Choroid plexus epithelial cell (primary cell): ENCODE data around the gene ABLIM2.

Source experiments
- DNase-seq: peaks from one replicate; pipeline ENCODE4 v3.0.0-alpha.2; 2010; ENCODE audit warnings: low read depth
- H3K4me3 ChIP-seq: 2 replicates; pipeline ENCODE4 v1.5.1; 2011; ENCODE audit warnings: low read depth, mild to moderate bottlenecking, control low read depth, low read length, moderate library complexity
- TF ChIP-seq, protein P1 (sequence below): conservative IDR thresholded peaks from 2 replicates; pipeline ENCODE4 v1.5.1; 2011; ENCODE audit warnings: low read depth, mild to moderate bottlenecking, control low read depth, inconsistent platforms, low read length, moderate library complexity

The ABLIM2 gene

DNA sequence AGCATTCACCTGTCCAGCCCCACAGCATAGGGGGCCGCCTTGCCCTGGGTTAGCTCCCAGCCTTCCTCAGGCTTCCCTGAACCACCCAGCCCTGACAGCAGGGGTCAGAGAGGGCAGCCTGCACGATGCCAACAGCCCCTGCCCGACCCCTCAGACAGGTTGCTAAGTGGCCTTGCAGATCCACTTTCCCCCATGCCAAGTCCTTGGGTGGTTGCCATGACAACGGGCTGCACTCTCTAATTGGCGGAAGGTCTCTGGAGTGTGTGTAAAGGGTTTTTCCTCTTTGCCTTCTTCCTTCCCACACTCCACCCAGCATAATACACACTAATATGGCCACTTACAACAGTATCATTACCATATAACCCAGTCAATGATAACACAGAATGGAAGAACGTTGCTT, 119.3 kb downstream of the ABLIM2 start:
- TF ChIP-seq, protein P1, sequence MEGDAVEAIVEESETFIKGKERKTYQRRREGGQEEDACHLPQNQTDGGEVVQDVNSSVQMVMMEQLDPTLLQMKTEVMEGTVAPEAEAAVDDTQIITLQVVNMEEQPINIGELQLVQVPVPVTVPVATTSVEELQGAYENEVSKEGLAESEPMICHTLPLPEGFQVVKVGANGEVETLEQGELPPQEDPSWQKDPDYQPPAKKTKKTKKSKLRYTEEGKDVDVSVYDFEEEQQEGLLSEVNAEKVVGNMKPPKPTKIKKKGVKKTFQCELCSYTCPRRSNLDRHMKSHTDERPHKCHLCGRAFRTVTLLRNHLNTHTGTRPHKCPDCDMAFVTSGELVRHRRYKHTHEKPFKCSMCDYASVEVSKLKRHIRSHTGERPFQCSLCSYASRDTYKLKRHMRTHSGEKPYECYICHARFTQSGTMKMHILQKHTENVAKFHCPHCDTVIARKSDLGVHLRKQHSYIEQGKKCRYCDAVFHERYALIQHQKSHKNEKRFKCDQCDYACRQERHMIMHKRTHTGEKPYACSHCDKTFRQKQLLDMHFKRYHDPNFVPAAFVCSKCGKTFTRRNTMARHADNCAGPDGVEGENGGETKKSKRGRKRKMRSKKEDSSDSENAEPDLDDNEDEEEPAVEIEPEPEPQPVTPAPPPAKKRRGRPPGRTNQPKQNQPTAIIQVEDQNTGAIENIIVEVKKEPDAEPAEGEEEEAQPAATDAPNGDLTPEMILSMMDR = no peak
- peak; percentile 10 for DNase-seq
- no peak overlapping the region for H3K4me3 ChIP-seq

DNA sequence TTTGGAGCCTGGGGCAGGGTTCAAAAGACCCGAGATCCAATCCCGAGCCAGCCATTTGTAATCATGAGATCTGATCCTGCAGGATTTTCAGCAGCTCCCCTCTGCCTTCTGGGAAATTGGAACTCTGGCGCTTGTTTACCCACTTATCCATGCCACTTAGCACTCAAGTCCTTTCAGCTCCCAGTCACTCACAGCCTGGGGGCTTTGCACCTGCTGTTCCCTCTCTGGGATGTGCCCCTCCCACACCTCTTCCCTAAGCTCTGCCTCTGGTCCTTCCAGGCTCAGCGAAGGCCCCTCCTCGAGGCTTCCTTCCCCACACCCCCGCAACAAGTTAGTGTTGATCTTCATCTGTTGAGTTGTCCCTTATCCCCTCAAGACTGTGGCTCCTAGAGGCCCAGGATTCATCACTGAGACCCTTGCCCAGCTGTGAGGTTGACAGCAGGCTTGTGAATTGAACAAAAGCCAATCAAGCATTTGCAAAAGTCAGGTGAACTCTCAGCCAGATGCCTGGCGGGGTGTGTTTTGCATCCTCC, 119.8 kb downstream of the ABLIM2 start:
- TF ChIP-seq, protein P1 = no peak
- H3K4me3 ChIP-seq = no peak overlapping the region
- DNase-seq = no peak

DNA sequence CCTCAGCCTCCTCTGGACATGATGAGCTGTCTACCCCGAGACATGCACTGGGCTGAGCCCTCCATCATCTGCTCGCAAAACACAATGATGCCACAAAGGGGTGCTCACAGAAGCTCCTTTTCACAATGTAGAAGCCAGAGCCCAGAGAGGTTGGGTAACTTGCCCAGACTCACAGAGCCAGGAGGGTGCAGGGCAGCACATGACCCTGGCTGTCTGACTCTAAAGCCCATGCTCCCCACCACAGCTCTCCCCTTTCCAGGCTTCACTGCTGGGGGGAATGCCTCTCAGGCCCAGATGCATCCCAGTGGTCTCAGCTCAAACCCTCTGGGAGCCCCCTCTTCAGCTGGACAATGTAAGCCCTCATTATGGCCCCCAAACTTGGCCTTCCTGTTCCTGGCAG, 120.5 kb downstream of the ABLIM2 start:
- TF ChIP-seq, protein P1 = no peak
- no peak overlapping the region for H3K4me3 ChIP-seq
- DNase-seq = no peak

DNA sequence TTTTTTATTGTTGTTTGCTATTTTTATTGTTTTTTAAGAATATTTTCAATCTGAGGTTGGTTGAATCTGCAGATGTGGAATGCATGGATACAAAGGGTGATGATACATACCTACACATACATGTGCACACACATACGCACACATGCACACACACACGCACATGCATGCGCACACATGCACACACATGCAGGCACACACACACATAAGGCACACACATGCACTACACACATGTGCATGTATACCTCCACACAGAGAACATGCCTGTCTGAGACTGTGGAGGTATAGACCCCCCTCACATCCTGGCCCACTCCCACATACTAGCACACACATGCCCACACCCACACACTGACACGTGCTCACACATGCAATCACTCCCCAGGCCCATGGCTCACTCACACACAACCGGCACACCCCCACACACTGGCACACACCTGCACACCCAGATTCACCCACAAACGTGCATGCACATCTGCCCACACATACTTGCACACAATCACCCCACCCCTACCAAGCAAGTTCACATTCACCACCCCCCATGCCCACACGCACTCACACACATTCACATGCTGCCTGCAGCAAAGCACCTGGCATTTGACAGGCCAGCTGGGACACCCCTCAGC, 121.4 kb downstream of the ABLIM2 start:
- DNase-seq = no peak
- TF ChIP-seq, protein P1 = no peak

DNA sequence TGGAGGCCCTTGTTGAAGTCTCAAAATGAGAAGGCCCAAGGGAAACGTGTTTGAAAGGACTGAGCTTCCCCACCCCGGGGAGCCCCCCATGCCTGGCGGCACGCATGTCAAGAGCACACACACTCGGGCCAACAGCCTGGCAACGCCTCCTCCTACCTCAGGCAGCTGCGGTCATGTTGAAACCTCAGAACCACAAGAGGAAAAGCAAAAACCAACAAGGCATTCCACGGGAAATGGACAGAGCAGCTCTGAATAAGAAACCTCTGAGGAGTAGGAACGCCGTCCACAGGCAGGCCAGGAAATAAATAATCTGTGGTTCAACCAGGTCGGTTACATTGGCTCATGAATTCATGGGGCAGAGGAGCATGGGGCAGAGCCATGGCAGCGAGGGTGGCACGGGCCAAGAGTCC, 123.2 kb downstream of the ABLIM2 start:
- peak; percentile 83 for DNase-seq
- H3K4me3 ChIP-seq = no peak overlapping the region
- TF ChIP-seq, protein P1 = peak; percentile 18

More for the DNA sequence above, 121.4 kb downstream of the ABLIM2 start:
- H3K4me3 ChIP-seq = no peak overlapping the region

DNA sequence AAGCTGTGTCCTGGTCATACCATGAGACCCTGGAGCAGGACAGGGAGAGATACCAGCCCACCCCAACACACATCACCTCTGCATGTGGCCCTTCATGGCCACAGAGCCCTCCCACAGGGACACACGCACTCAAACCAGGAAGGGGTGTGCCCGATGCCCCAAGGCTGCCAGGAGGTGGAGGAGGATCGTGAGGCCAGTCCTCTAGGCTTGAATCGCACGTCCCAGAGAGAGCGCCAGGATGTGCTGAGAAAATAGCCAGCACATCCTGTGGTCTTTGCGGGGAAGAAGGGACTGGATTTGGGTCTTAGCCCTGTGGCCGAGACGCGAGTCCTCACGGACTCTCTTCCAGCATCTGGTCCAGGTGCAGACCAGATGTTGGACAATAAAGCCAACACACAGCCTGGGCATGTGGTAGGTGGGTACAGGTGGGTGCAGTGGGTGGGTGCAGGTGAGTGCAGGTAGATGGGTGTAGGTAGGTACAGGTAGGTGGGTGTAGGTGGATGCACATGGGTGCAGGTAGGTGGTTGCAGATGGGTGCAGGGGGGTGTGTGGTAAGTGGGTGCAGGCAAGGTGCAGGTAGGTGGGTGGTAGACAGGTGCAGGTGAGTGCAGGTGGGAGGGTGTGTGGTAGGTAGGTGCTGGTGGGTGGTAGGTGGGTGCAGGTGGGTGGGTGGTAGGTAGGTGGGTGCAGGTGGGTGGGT, 124.6 kb downstream of the ABLIM2 start:
- no peak for DNase-seq
- H3K4me3 ChIP-seq = no peak overlapping the region
- TF ChIP-seq, protein P1 = no peak
